ENCODE data around the gene TTLL10.

The TTLL10 gene

DNA sequence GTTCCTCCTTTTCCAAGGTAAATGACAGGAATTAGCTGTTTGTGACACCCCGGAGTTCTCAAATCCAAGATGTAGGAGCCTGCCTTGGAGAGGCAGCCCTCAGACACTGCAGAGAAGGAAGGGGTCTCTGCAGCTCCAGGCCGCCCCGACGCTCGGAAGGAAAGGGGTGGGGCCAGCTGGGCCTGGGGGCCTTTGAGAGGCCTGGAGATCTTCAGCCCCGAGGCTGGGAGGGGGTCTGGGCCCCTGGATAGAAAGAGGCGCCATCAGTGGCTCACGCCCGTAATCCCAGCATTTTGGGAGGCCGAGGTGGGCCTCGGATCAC, 33.9 kb downstream of the TTLL10 start:
- DNase-seq: no peak

DNA sequence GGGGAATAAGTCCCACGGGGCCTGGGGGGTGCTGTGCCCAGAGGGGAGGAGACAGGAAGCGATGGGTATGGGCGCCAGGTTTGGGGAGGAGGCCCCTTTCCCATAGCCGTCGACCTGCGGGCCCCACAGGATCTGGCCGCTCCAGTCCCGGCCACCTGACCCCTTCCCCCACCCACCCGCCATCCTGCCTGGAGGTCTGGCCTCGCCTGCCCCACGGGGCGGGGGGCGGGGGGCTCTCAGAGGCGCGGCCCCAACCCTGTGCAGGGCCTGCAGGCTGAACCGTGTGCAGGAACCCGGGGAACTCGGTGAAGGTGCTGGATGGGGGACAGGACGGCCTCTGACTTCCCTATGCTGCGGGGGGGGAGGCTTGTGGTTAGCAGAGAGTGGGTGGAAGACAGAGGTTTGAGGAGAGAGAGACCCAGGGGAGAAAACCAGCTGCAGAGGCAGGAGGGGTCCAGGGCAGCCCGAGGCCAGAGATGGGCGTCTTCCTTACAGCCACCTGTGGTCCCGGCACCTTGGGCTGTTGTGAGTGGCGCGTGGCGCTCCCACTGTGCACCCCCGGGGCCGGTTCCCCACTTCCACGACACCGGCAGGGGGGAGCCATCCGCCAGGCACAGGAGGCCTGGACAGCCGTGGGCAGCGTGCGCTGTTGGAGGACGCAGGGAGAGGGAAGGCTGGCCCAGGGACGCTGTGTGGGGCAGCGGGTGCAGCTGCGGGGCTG, 35.2 kb downstream of the TTLL10 start:
- peak; percentile 37 for DNase-seq

DNA sequence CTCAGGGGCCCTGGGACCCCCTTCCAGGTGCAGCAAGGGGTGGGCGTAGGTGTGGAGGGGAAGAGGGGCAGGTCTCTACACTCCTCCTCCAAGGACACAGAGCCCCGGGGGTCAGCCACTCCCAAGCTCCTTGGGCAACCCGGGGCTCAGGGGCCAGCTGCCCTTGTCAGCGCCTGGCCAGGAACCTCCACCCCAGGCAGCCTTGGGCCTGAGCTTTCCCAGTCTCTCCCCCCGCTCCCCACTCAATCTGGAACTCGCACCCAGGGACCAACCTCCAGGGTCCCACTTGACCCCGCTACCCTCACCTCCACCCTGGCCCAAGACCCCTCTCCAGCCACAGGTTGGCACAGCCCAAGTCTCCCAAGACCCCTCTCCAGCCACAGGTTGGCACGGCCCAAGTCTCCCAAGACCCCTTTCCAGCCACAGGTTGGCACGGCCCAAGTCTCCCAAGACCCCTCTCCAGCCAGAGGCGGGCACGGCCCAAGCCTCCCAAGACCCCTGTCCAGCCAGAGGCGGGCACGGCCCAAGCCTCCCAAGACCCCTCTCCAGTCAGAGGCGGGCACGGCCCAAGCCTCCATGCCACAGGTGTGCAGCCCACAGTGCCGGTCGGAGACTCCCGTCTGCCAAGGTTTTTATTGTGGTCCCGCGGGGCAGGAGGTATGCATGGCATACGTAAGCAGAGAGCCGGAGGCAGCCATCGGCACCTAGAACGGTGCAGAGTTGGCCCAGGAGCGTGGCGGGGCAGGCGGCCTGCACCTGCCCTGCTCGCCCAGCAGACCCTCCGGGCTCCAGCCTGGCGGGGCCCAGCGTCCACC, 37.3 kb downstream of the TTLL10 start:
- no peak for DNase-seq

DNA sequence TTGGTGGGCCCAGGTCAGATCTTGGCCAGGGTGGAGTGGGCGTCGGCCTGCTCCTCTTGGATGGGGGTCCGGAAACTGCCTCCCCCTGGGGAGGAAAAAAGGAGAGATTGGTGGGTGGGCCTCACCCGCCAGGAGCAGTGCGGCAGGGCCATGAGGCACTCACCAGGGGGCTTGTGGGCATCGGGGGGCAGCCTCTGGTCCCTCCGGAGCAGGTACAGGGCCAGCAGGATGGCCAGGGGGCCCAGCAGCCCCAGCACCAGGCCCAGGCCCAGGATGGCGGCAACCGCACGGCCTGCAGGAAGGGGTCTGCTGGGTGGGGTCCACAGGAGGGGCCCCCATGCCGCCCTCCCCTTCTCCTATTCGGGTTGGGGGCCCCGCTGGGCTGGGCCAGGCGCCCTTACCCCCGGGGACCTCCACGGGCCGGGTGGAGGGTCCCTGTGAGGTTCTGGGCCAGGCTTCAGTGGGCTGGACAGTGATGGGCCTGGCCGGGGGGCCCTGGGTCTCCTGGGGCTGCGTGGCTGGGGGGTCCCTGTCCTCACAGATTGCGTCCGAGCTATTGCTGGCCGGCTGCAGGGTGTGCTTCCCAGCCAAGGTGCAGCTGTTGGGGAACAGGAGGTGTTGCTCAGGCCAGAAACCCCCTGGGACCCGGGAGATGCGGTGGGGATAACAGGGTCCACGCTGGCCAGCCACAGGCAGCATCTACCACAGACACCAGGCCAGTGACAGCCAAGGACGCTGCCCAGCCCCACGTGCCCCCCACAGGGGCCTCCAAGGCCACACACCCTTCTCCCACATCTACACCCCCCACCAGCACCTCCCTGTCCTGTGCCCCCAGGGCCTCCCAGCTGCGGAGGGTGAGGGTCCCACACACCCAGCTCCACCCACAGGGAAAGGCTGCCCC, 38.1 kb downstream of the TTLL10 start:
- no peak for DNase-seq

DNA sequence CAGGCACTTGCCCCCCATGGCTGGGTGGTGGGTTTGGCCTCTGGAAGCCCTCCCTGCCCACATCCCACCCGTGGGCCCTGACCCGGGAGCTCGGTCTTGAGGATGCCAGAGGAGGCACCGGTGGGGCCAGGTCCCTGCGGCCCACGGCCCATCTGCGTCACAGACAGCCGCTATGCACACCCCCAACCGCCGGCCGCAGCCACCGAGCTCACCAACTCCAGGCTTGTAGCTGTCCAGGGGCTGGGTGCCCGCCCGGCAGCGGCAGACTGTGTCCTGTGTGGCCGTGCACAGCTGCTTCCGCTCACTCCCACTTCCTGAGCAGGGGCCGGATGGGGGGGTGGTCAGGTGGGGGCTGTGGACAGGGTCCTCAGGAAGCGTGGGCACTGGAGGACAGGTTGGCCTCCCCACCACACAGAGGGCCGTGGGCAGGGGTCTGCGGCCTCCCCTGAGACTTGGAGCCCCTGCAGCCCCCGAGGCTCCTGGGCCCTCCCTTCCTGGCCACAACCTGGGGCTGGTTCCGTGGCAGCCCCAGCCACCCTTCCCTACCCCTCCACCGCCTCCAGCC, 39.2 kb downstream of the TTLL10 start:
- DNase-seq: peak; percentile 47

DNA sequence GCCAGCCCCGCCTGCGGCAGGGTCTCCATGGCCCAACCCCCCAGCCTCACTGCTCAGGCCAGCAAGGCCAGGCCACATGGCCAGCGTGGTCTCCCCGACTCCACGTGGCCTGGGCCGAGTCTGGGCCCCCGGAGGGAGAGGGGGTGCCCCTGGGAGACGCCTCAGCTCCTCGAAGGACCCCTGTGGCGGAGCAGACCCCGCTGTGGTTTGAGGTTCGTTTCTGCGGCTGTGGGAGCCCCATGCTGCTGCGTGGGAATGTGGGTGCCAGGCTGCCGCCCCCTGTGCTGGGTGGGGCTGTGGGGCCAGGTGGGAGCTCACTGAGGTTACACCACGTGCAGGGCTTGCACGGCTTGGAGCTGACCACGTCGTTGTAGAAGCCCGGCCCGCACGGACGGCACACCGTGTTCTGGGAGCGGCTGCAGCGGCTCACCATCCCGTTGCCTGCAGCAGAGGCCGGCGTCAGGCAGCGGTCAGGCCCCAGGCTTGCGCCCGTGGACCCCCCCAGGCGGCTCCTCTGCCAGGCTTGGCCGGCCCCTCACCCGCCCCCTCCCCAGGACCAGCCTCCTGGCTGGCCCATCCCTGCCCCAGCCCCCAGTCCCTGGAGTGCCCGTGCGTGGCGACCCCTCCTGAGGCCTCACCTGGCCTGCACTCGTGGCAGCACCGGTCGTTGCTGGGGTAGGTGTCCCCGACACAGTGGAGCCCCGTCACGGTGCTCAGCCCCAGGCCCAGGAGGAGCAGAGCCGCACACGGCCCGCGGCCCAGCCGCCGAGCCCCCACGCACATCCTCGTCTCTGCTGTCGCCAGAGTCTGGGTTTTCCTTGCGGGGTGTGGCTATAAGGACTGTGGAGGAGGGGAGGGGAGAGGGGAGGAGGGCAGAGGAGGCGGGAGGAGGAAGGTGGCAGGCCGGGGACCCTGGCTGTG, 39.9 kb downstream of the TTLL10 start, which contains the start of gene TNFRSF4:
TSS of gene TNFRSF4 (minus strand) at position 809 of the 921 bp plus-strand sequence. CDS start at position 783, 26 bp downstream.
- DNase-seq: peak; percentile 32

DNA sequence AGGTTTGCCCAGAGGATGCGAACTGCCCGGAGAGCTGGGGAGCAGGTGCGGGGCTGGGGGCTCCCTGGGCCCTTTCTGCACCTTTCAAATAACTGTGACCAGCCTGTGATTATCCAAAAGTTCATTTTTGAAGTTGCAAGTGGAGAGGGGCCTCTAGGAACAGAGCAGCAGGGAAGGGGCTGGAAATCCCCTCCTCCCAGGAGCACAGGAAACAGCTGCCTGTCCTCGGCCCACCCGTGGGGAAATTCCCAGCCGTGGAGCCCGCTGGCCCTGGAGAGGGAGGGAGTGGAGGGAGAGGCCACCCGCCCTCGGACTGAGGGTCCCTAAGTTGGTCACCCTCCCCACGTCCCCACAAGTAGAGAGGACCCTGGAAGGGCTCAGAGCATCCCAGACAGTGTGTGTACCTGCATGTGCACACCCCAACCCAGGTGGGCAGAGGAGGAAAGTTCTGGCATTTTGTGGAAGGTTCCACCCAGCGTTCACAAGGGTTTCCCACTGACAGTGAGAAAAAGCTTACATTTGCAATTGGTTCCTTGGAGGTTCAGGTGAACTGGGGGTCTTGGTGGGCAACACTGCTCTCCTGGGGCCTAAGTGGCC, 41.5 kb downstream of the TTLL10 start:
- DNase-seq: no peak

DNA sequence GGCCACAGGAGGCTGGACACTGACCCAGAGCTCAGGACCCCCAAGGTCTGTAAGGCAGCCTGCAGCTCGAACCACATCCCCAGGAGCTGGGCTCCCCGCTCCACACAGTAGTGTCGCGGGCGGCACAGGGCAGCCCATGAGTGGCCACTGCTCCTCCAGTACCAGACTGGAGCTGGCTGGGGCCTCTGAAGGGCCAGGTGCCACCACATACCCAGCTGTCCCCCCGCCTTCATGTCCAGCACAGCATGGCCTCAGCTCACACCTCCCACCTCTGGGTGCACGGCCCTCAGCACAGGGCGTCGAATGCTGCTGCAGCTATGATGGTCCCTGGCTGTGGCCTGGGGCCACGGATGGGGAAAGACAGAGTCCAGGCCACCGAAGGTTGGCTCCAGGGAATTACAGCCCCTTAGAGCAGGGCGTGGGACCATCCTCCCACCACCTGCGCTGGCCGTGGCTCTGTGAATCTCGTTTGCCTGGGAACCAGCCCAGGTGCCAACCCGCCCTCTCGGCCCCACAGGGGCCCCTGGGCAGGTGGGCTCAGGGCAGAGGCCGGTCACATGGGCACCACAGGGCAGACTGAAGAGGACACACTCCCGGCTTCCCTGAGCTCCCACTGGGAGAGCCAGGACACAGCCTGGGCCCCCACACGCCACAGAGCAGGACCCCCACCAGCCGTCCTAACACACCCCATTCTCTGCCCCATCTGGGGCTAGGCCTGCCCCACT, 42.4 kb downstream of the TTLL10 start:
- no peak for DNase-seq

DNA sequence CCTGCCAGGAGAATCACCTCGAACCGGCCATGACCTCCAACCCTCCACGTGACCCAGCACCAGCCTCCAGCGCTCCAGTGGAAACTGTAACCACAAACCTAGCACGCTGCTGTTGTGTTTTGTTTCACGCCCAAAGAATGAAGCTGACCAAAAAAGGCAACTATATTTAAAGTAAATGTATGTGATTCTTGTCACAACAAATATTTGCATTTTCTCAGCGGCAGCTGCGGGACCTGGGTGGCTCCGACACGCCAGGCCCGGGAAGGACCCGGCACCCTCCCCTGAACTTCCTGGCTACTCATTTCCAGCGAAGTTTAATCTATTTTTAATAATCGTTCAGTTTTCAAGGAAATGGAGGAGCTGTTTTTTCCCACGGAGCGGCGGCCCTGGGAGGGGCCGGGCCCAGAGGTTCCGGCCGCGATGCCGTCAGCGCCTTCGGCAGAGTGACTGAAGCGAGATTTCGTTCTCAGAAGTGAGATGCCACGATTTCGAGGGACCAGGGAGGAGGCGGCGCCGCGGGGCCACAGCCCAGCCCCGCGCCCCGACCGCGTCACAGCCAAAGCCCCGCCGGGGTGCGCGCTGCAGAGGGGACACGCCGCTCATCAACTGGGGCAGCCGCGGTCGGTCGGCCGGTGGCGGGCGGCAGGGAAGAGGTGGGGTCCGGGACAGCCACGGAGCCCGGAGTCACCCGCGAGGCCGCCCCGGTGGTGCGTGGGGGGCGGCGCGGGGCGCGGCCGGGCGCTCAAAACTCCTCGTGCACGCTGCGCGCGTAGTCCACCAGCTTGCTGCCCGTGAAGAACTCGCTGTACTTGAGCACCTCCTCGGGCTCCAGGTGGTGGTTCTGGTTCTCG, 43.3 kb downstream of the TTLL10 start:
- DNase-seq: no peak

DNA sequence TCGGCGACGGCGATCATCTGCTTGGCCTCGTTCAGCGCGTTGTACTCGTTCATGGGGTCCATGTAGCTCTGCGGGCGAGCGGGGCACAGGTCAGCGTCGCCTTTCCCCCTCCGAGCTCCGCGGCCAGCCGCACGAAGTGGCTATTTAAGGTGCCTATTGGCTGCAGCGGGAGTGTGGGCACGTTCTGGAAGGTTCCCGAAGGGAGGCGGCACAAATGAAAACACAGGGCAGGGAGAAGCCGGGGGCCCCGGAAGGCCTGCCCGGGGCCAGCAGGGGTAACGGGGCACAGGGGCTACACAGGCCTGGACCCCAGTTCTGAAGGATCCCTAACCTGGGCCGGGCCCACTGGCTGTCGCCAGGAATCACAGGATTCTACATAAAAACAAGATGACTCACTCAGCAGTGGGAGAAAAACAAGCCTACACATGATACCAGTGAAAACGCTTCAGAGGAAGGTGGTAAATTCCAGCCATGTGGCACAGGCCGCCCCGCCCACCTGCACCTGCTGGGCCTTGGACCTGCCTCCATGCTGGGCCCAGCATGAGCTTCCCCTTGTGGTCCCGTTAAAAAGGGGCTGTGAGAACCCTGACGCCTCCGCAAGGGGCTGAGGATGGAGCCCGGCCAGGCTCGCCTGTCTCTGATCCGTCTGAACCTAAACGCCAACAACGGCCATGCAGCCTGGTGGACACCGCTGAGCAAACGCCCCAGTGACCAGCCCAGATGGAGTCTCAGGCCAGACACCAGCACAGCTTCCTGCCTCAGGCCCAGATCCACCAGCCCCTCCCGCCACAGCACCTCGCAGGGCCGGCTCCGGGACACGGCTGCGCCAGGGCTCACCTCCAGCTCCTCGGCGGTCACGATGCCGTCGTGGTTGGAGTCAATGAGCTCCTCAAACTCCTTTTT, 44.2 kb downstream of the TTLL10 start:
- DNase-seq: no peak

DNA sequence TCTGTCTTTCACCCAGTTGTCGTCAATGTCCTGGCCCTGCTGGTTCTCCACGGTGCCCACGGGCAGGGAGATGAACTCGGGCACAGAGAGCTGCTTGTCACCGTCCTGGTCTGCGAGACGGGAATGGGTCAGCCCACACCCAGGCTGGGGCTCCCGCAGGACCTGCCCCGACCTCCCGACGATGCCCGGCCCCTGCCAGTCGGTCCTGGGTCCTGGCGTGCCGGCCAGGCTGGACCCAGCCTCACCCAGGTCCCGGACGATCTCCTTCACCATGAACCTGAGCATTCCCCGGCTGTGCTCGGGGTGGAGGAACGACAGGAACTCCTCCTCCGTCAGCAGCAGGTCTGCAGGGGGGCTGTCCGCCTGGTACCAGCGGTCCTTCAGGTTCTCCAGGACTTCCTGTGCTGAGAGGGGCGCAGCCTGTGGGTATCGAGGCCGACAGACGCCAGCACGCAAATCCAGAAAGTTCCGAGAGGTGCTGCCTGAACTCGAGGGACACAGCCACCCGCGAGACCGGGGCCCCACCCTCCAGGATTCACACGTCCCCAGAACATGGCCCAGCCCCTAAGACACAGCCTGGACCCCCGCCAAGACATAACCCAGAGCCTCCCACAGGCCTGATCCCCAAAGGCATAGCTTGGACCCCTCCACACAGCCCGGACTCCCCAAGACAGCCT, 45.0 kb downstream of the TTLL10 start:
- DNase-seq: no peak

DNA sequence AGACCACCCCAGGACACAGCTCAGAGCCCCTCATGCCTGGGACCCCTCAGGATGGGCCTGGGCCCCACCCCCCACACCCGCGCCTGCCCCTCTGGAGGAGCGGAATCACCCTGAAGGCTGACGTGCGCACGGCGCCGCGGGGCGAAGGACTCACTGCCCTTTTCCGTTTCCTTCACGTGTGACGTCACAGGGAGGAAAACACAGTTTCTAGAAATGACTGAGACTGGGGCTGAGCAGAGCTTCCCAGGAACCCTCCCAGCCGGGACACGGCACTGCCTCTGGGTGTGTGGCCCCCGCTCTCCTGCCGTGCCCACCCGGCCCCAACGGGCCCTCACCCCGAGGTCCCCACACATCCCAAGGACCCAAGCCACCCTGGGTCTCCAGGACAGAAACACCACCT, 45.7 kb downstream of the TTLL10 start:
- DNase-seq: no peak

DNA sequence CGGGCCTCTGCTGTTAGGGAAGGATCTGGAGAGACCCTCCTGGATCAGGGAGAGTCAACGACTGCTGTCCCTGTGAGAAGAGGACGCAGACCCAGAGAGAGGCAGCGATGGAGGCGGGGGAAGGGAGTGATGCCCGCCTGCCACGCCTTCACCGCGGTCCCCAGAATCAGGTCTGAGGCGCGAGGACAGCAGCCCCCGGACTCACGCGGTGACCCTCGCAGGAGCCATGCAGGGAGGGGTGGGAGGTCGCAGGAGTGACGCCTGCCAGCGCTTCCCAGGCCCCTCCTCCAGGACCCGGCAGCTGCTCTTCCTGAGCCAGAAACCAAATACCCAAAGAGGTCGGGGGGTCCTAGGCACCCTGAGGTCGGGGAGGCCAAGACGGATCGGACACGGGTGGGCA, 46.5 kb downstream of the TTLL10 start:
- no peak for DNase-seq

DNA sequence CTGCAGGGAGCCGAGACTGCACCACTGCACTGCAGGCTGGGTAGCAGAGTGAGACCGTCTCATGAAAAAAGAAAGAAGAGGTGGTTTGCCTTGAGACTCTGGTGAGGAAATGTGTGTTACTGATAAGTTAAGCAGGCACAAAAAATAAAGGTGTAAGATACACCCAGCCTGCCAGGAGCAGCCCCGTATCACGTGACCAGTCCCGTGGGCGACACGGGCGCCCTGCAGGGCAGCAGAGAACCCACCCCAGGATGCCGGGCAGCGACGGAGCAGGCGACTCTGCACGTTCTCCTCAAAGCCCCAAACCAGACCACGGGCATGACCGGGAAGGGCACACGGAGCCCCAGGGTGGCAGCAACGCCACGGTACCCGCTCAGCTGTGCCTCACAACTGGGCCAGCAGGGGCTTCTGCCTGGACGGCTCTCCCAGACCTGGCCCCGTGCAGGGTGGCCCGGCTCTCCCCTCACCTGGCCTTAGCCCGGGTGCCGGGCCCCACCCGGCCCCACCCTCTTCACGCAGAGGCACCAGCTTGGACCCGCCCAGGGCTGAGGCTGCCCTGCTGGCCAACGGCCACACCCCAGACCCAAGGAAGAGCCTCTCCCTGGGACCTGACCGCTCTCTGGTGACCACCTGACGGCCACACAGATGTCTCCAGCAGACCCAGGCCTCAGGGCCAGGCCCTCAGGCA, 48.4 kb downstream of the TTLL10 start:
- no peak for DNase-seq

DNA sequence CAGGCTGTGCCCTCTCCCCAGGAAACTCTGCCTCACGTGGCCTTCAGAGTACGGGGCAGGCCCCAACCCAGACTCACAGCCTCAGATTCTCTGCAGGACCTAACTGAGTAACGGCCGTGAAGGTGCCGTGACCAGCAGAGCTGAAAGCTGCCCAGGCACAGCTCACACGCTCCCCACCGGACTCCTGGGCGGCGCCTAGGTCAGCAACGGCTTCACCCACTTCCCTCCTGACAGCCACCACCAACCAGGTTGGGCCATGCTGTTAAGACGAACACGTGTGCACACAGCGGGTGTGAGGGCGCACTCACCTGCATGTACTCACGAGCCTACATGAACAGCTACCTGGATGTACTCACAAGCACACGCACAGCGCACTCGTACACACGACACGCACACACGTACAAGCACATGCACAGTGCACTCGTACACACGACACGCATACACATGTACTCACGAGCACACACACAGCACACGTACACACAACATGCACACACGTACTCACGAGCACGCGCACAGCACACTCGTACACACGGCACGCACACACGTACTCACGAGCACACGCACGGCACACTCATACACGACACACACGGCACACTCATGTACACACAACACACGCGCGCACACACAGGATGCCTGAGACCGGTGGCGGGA, 49.0 kb downstream of the TTLL10 start:
- DNase-seq: no peak

DNA sequence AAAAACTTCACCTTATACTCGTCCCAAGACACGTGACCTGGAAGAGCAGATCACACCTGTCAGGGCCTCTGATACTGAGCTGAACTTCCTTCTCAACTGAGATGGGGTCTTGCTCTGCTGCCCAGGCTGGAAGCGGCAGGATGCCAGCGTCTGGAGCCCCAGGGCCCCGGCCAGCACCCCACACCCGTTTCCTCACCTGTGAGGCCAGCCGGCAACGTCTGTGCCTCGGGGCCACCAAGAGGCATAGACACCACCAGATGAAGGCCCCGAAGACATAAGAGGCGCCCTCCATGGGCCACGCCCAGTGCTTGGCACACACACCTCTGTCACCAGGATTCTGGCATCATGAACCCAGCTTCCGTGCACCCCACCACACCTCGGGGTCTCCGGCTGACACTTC, 49.6 kb downstream of the TTLL10 start:
- DNase-seq: no peak

DNA sequence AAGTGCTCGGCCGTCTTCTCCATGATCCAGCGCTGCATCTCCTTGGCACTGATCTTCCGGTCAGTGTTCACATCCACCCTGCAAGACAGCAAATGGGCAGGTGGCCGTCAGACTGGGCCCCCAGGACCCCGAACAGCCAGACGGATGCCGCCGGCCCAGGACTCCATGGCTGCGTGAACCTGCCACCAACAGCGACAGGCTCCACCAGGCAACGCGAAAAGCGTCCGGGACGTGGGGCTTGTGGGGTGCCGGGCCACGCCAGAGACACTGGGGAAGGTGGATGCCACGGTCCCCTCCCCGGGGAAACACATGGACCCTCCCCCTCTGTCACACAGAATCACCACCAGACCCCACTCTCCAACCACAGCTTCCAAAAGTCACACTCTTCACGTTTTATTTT, 50.2 kb downstream of the TTLL10 start:
- no peak for DNase-seq
